Right ventricle myocardium superior (tissue), 1 donor: ENCODE measurements around the gene DOCK3. TPM values are rescaled to one million over a fixed set of nuclear protein-coding genes. Genes with fewer than 3 reads are reported as not detected.

Experiments
- microRNA-seq: library from miRNA; unstranded; fragments of <30 nt; microRNA quantifications from one replicate; pipeline ENCODE4 v1.2.0, GENCODE V29; 2020
- total RNA-seq: library from RNA; stranded (reverse); fragmentation: NEBNext Ultra II Directional; extraction: Animal tissue kit (Norgen Biotek cat#: 25700); gene quantifications from one replicate; pipeline ENCODE4 v1.2.1, GENCODE V29; 2021
- donor health status: DM: no; HTN: yes; CAD: no; lungs with severe emphysema.

Gene DOCK3
- total RNA-seq, 1 donor from 2014 or later, result 3.6 TPM

Small RNA genes lying within 50 kb of the gene (microRNA-seq; reads per million reads assigned to microRNA genes)
- gene MIR4787, result 3.6 reads per million, percentile 5 among the genes with 10 or more reads in this experiment

Other genes starting within 250 kb of the DOCK3 start
- 1.6 TPM for gene CACNA2D2, start 171.3 kb upstream of the DOCK3 start, total RNA-seq
- gene C3orf18, start 107.2 kb upstream of the DOCK3 start, total RNA-seq, result 53.1 TPM
- gene HEMK1, start 105.4 kb upstream of the DOCK3 start, total RNA-seq, result 19.5 TPM
- 8.0 TPM for gene CISH, start 63.2 kb upstream of the DOCK3 start, total RNA-seq
- gene MAPKAPK3, start 57.8 kb upstream of the DOCK3 start, total RNA-seq, result 430 TPM